Uterus (tissue), 4 donors: ENCODE measurements around the gene BICDL1. TPM values are rescaled to one million over a fixed set of nuclear protein-coding genes. Genes with fewer than 3 reads are reported as not detected.

ENCODE experiments used
- DNase-seq, 2 donors: peaks; one replicate each; pipeline ENCODE4 v3.0.0-alpha.2; 2019 to 2020
- H3K27ac ChIP-seq, 2 donors: fragments of 200-600 bp; sonication (generic); 1 replicate in 1 of 2; 2 replicates in 1 of 2; pipeline ENCODE4 v1.5.1; 2016 to 2018
- H3K27me3 ChIP-seq, 2 donors: fragments of 200-600 bp; sonication (generic); one replicate each; pipeline ENCODE4 v1.5.1; 2018 to 2019; ENCODE audit warnings: control low read depth in 1 of 2
- H3K36me3 ChIP-seq, 2 donors: fragments of 200-600 bp; sonication (generic); one replicate each; pipeline ENCODE4 v1.5.1; 2019; ENCODE audit warnings: control low read depth in 1 of 2
- H3K4me1 ChIP-seq, 2 donors: fragments of 200-600 bp; sonication (generic); one replicate each; pipeline ENCODE4 v1.5.1; 2018 to 2019; ENCODE audit warnings: control low read depth in 1 of 2
- H3K4me3 ChIP-seq, 2 donors: fragments of 200-600 bp; sonication (generic); 1 replicate in 1 of 2; 2 replicates in 1 of 2; pipeline ENCODE4 v1.5.1; 2018 to 2019; ENCODE audit warnings: mild to moderate bottlenecking in 1 of 2
- H3K9me3 ChIP-seq, 2 donors: fragments of 200-600 bp; sonication (generic); one replicate each; pipeline ENCODE4 v1.5.1; 2019; ENCODE audit warnings: control low read depth in 1 of 2
- POLR2A ChIP-seq, 2 donors: fragments of 450-650 bp; IDR thresholded peaks; one replicate each; pipeline ENCODE4 v1.6.1; 2016; ENCODE audit warnings: antibody characterized with exemption in 2 of 2, mild to moderate bottlenecking in 1 of 2, moderate library complexity in 1 of 2
- intact Hi-C: fragments of 100-400 bp; cut with DNase I; formaldehyde crosslinking; loops from one replicate; pipeline ENCODE4 v1.15.1; 2023; ENCODE audit warnings: low total_unique reads
- total RNA-seq, 4 donors: library from RNA; depleted of rRNA in 3 of 4; stranded (reverse); fragments of >200 nt in 3 of 4; gene quantifications; one replicate each; pipeline versions ENCODE4 v1.1.0 to v1.2.4, GENCODE V29; 2014 to 2023
- TF ChIP-seq, protein P1 (sequence below), 4 experiments: fragments of 200-600 bp in 2 of 4; fragments of 450-650 bp in 2 of 4; sonication (generic) in 2 of 4; IDR thresholded peaks; one replicate each; pipeline ENCODE4 v1.5.1; 2016 to 2019; ENCODE audit warnings: antibody characterized with exemption in 4 of 4, mild to moderate bottlenecking in 2 of 4, moderate library complexity in 1 of 4
- donor health status: DM: yes; HTN: yes; CAD: no.

The BICDL1 gene
- total RNA-seq, 4 donors from 2014 or later = 1.8 to 2.2 TPM; not detected in 2

DNA sequence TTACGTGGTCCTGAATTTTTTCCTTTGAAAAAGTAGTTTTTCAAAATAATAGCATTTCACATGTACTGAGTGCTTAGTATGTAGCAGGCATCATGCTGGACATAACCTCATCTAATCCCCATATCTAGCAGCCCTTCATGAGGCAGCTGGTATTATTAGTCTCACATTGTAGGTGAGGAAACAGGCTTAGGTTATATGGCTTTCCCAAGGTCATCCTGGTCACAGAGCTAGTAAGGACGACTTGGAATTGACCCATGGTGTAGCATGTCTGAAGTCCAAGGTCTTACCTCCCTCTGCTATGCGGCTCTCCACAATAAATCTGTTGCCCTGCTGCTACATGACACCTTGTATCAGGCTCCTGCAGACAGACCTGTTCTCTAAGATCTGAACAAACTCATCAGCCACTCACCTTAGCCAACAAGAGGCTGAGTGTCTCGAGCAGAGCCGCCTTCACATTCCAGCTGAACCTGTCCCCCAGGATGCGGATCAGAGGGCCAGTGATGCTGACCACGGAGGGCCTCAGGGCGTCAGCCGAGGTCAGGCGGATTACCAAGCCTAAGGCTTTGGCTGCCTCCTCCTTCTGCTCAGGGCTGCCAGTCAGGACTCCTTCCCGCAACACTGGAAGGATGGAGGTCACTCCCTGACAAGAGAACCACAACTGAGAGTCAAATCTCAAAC lies 147.2 kb downstream of the BICDL1 start:
- no peak for TF ChIP-seq POLR2A (IDR thresholded peaks at IDR 0.05)
- TF ChIP-seq, protein P1, sequence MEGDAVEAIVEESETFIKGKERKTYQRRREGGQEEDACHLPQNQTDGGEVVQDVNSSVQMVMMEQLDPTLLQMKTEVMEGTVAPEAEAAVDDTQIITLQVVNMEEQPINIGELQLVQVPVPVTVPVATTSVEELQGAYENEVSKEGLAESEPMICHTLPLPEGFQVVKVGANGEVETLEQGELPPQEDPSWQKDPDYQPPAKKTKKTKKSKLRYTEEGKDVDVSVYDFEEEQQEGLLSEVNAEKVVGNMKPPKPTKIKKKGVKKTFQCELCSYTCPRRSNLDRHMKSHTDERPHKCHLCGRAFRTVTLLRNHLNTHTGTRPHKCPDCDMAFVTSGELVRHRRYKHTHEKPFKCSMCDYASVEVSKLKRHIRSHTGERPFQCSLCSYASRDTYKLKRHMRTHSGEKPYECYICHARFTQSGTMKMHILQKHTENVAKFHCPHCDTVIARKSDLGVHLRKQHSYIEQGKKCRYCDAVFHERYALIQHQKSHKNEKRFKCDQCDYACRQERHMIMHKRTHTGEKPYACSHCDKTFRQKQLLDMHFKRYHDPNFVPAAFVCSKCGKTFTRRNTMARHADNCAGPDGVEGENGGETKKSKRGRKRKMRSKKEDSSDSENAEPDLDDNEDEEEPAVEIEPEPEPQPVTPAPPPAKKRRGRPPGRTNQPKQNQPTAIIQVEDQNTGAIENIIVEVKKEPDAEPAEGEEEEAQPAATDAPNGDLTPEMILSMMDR (IDR thresholded peaks at IDR 0.05) = no peak
- DNase-seq = no peak
- Histone ChIP-seq H3K27me3 (no peaks in the 10 kb centered on the region), H3K4me3 (no peak overlapping the region), H3K9me3 (no peaks in the 10 kb centered on the region), H3K27ac (no peak overlapping the region), H3K4me1 (no peaks in the 10 kb centered on the region), H3K36me3 (no peaks in the 10 kb centered on the region)
- intact Hi-C loops = no loop called here

- Histone ChIP-seq H3K36me3 (no peaks in the 10 kb centered on the region), H3K9me3 (no peaks in the 10 kb centered on the region), H3K4me3 (no peak overlapping the region), H3K4me1 (no peaks in the 10 kb centered on the region), H3K27ac (no peak overlapping the region), H3K27me3 (no peaks in the 10 kb centered on the region)
- intact Hi-C loops = no loop called here
- TF ChIP-seq, protein P1 (IDR thresholded peaks at IDR 0.05) = no peak
- TF ChIP-seq POLR2A (IDR thresholded peaks at IDR 0.05) = no peak
- DNase-seq = no peak
Measured at GRCh38 chr12:120137833-120138232, 148.8 kb downstream of the BICDL1 start.

DNA sequence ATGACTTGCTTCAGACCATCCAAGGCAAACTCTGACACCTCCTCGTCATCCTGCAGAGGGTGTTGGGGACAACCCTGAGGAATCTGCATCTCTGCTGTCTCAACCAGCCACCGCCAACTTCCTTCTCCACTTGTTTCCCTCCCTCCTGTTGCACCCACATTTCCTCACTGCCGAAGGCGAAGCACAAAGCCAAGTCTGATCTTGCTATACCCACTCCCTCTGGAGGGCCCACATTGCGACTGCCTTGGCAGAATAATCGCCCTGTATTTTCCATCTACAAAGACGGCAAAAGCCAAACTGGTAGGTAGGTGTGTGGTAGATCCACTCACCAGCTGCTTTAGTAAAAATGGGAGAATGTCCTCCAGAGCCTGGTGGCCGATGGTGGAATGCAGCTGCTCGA lies 149.3 kb downstream of the BICDL1 start:
- intact Hi-C loops = no loop called here
- TF ChIP-seq POLR2A (IDR thresholded peaks at IDR 0.05) = no peak
- TF ChIP-seq, protein P1 (IDR thresholded peaks at IDR 0.05) = no peak
- Histone ChIP-seq H3K27ac (no peak overlapping the region), H3K36me3 (no peaks in the 10 kb centered on the region), H3K4me1 (no peaks in the 10 kb centered on the region), H3K27me3 (no peaks in the 10 kb centered on the region), H3K4me3 (no peak overlapping the region), H3K9me3 (no peaks in the 10 kb centered on the region)
- no peak for DNase-seq

- DNase-seq = no peak
- TF ChIP-seq, protein P1 (IDR thresholded peaks at IDR 0.05) = no peak
- no peak for TF ChIP-seq POLR2A (IDR thresholded peaks at IDR 0.05)
- Histone ChIP-seq H3K27me3 (no peaks in the 10 kb centered on the region), H3K27ac (no peak overlapping the region), H3K4me1 (no peaks in the 10 kb centered on the region), H3K4me3 (no peak overlapping the region), H3K9me3 (no peaks in the 10 kb centered on the region), H3K36me3 (no peaks in the 10 kb centered on the region)
- intact Hi-C loops = no loop called here
Measured at GRCh38 chr12:120139958-120140357, 150.9 kb downstream of the BICDL1 start.

GRCh38 chr12:120140603-120141002 lies 151.6 kb downstream of the BICDL1 start:
- TF ChIP-seq POLR2A (IDR thresholded peaks at IDR 0.05) = no peak
- TF ChIP-seq, protein P1 (IDR thresholded peaks at IDR 0.05) = no peak
- Histone ChIP-seq H3K27me3 (no peaks in the 10 kb centered on the region), H3K36me3 (no peaks in the 10 kb centered on the region), H3K4me3 (no peak overlapping the region), H3K27ac (no peak overlapping the region), H3K9me3 (no peaks in the 10 kb centered on the region), H3K4me1 (no peaks in the 10 kb centered on the region)
- no peak for DNase-seq
- intact Hi-C loops = no loop called here
